NCI-H2196 (cell line): ENCODE results near the gene ZNF787.

Source experiments
- DNase-seq: peaks from one replicate; lab custom pipeline; 2025; ENCODE audit not compliant: unreplicated experiment; lab: John Stamatoyannopoulos, UW

Gene ZNF787

GRCh38 chr19:56120371-56121179 is 520 bp downstream of the ZNF787 start:
- peak; percentile 81 for DNase-seq

GRCh38 chr19:56120002-56120370 is 1.1 kb downstream of the ZNF787 start:
- no peak for DNase-seq

- peak; percentile 10 for DNase-seq
Measured at GRCh38 chr19:56119582-56119978, 1.5 kb downstream of the ZNF787 start.

GRCh38 chr19:56118666-56119581 is 2.2 kb downstream of the ZNF787 start:
- DNase-seq: no peak

GRCh38 chr19:56117889-56118288 is 3.2 kb downstream of the ZNF787 start:
- no peak for DNase-seq

- no peak for DNase-seq
Measured at GRCh38 chr19:56117376-56117884, 3.7 kb downstream of the ZNF787 start.

- no peak for DNase-seq
Measured at GRCh38 chr19:56116606-56117005, 4.5 kb downstream of the ZNF787 start.

GRCh38 chr19:56115490-56115889 is 5.6 kb downstream of the ZNF787 start:
- DNase-seq: no peak

GRCh38 chr19:56114778-56115110 is 6.4 kb downstream of the ZNF787 start:
- DNase-seq: no peak

- DNase-seq: no peak
Measured at GRCh38 chr19:56114051-56114777, 6.9 kb downstream of the ZNF787 start.

GRCh38 chr19:56113074-56113632 is 7.9 kb downstream of the ZNF787 start:
- DNase-seq: no peak

- DNase-seq: no peak
Measured at GRCh38 chr19:56112313-56112709, 8.8 kb downstream of the ZNF787 start.

- peak; percentile 27 for DNase-seq
Measured at GRCh38 chr19:56111601-56112312, 9.3 kb downstream of the ZNF787 start.

GRCh38 chr19:56110515-56111448 is 10.3 kb downstream of the ZNF787 start:
- DNase-seq: peak; percentile 80

- no peak for DNase-seq
Measured at GRCh38 chr19:56109226-56109625, 11.9 kb downstream of the ZNF787 start.

- no peak for DNase-seq
Measured at GRCh38 chr19:56108447-56109195, 12.5 kb downstream of the ZNF787 start.

GRCh38 chr19:56107626-56108351 is 13.3 kb downstream of the ZNF787 start:
- DNase-seq: no peak

- DNase-seq: no peak
Measured at GRCh38 chr19:56106993-56107392, 14.1 kb downstream of the ZNF787 start.
